HEK293 (cell line): ENCODE measurements around the gene SAFB.
A peak's percentile ranks its signal among the peaks of the same experiment; 100 is the strongest.

Source experiments
- CTCF ChIA-PET: fragments of 350-600 bp; formaldehyde crosslinking; extraction: SDS; loops from one replicate; lab custom pipeline; 2021; ENCODE audit warnings: antibody characterized with exemption; lab: Yijun Ruan, JAX
- POLR2A ChIA-PET: fragments of 300-600 bp; formaldehyde crosslinking; extraction: SDS; loops from one replicate; lab custom pipeline; 2020; ENCODE audit warnings: antibody characterized with exemption, inconsistent platforms; lab: Yijun Ruan, JAX
- H3K27ac ChIP-seq: fragments of 200-500 bp; sonication (Bioruptor generic); 2 replicates; pipeline ENCODE4 v1.5.1; 2014; ENCODE audit warnings: low read depth, low read length, control low read depth, inconsistent platforms; ENCODE audit errors: extremely low read depth
- H3K36me3 ChIP-seq, 2 experiments: fragments of 200-500 bp in 1 of 2; sonication (Bioruptor generic) in 1 of 2; 1 replicate in 1 of 2; 2 replicates in 1 of 2; pipeline ENCODE4 v1.5.1; 2014 to 2017; ENCODE audit warnings: inconsistent platforms in 2 of 2, low read length in 2 of 2; ENCODE audit not compliant: control insufficient read depth in 2 of 2, insufficient read depth in 1 of 2
- H3K4me1 ChIP-seq: fragments of 200-500 bp; sonication (Bioruptor generic); 2 replicates; pipeline ENCODE4 v1.5.1; 2014; ENCODE audit warnings: mild to moderate bottlenecking, low read length, inconsistent platforms; ENCODE audit not compliant: control insufficient read depth, insufficient read depth
- H3K4me3 ChIP-seq: 2 replicates; pipeline ENCODE4 v1.5.1; 2011; ENCODE audit warnings: low read depth, mild to moderate bottlenecking, control low read depth, low read length, moderate library complexity
- H3K9me3 ChIP-seq: fragments of 200-500 bp; sonication (Bioruptor generic); 2 replicates; pipeline ENCODE4 v1.5.1; 2014; ENCODE audit warnings: low read depth, low read length, inconsistent platforms; ENCODE audit not compliant: control insufficient read depth, insufficient read depth
- EGR2 ChIP-seq: fragments of 450-650 bp; formaldehyde crosslinking; IDR thresholded peaks from 2 replicates; pipeline ENCODE4 v1.5.1; 2016; ENCODE audit warnings: low read depth, missing biosample characterization, missing genetic modification characterization
- HOXD13 ChIP-seq: sonication (generic); formaldehyde crosslinking; IDR thresholded peaks from 2 replicates; pipeline ENCODE4 v1.8.0; 2022; ENCODE audit warnings: missing genetic modification reagents, borderline replicate concordance
- KLF16 ChIP-seq: fragments of 450-650 bp; formaldehyde crosslinking; IDR thresholded peaks from 2 replicates; pipeline ENCODE4 v1.5.1; 2017; ENCODE audit warnings: missing biosample characterization, missing genetic modification characterization
- MEIS1 ChIP-seq: sonication (generic); formaldehyde crosslinking; IDR thresholded peaks from 2 replicates; pipeline ENCODE4 v1.8.1; 2022; ENCODE audit warnings: missing genetic modification reagents, mild to moderate bottlenecking, borderline replicate concordance
- SCRT1 ChIP-seq: fragments of 450-650 bp; formaldehyde crosslinking; IDR thresholded peaks from 2 replicates; pipeline ENCODE4 v1.5.1; 2016; ENCODE audit warnings: missing biosample characterization, missing genetic modification characterization, borderline replicate concordance
- YY1 ChIP-seq: fragments of 450-650 bp; formaldehyde crosslinking; IDR thresholded peaks from 2 replicates; pipeline ENCODE4 v1.5.1; 2018; ENCODE audit warnings: missing biosample characterization, missing genetic modification characterization
- ZFHX2 ChIP-seq: fragments of 450-650 bp; formaldehyde crosslinking; conservative IDR thresholded peaks from 2 replicates; pipeline ENCODE4 v1.5.1; 2016; ENCODE audit warnings: missing biosample characterization, missing genetic modification characterization
- ZFP3 ChIP-seq: fragments of 450-650 bp; formaldehyde crosslinking; IDR thresholded peaks from 2 replicates; pipeline ENCODE4 v1.5.1; 2016; ENCODE audit warnings: low read depth, missing biosample characterization, missing genetic modification characterization
- ZNF114 ChIP-seq: fragments of 450-650 bp; formaldehyde crosslinking; IDR thresholded peaks from 2 replicates; pipeline ENCODE4 v1.5.0; 2017; ENCODE audit warnings: missing biosample characterization, missing genetic modification characterization
- ZNF121 ChIP-seq: fragments of 450-650 bp; formaldehyde crosslinking; IDR thresholded peaks from 2 replicates; pipeline ENCODE4 v1.5.1; 2016; ENCODE audit warnings: missing biosample characterization, missing genetic modification characterization
- ZNF169 ChIP-seq: fragments of 450-650 bp; formaldehyde crosslinking; IDR thresholded peaks from 2 replicates; pipeline ENCODE4 v1.5.1; 2016; ENCODE audit warnings: missing biosample characterization, missing genetic modification characterization
- ZNF175 ChIP-seq: fragments of 450-650 bp; formaldehyde crosslinking; IDR thresholded peaks from 2 replicates; pipeline ENCODE4 v1.5.1; 2016; ENCODE audit warnings: missing biosample characterization, missing genetic modification characterization
- ZNF184 ChIP-seq: fragments of 450-650 bp; IDR thresholded peaks from 2 replicates; pipeline ENCODE4 v1.5.1; 2018; ENCODE audit warnings: missing biosample characterization, mild to moderate bottlenecking, missing genetic modification characterization
- ZNF211 ChIP-seq: fragments of 450-650 bp; formaldehyde crosslinking; IDR thresholded peaks from 2 replicates; pipeline ENCODE4 v1.5.1; 2016; ENCODE audit warnings: low read depth, missing biosample characterization, missing genetic modification characterization
- ZNF223 ChIP-seq: fragments of 450-650 bp; formaldehyde crosslinking; IDR thresholded peaks from 2 replicates; pipeline ENCODE4 v1.5.1; 2016; ENCODE audit warnings: missing biosample characterization, missing genetic modification characterization
- ZNF335 ChIP-seq: fragments of 450-650 bp; formaldehyde crosslinking; conservative IDR thresholded peaks from 2 replicates; pipeline ENCODE4 v1.5.1; 2016; ENCODE audit warnings: missing biosample characterization, missing genetic modification characterization
- ZNF37A ChIP-seq: fragments of 450-650 bp; IDR thresholded peaks from 2 replicates; pipeline ENCODE4 v1.5.1; 2018; ENCODE audit warnings: missing biosample characterization, missing genetic modification characterization
- ZNF521 ChIP-seq: fragments of 450-650 bp; formaldehyde crosslinking; IDR thresholded peaks from 2 replicates; pipeline ENCODE4 v1.5.1; 2017; ENCODE audit warnings: missing biosample characterization, mild to moderate bottlenecking, missing genetic modification characterization
- ZNF549 ChIP-seq: fragments of 450-650 bp; IDR thresholded peaks from 2 replicates; pipeline ENCODE4 v1.5.1; 2018; ENCODE audit warnings: missing biosample characterization, missing genetic modification characterization, mild to moderate bottlenecking, inconsistent platforms, moderate library complexity
- ZNF558 ChIP-seq: fragments of 450-650 bp; formaldehyde crosslinking; IDR thresholded peaks from 2 replicates; pipeline ENCODE4 v1.5.1; 2016; ENCODE audit warnings: missing biosample characterization, missing genetic modification characterization
- ZNF596 ChIP-seq: fragments of 450-650 bp; IDR thresholded peaks from 2 replicates; pipeline ENCODE4 v1.5.0; 2018; ENCODE audit warnings: missing biosample characterization, mild to moderate bottlenecking, missing genetic modification characterization, moderate library complexity
- ZNF658 ChIP-seq: fragments of 450-650 bp; formaldehyde crosslinking; IDR thresholded peaks from 2 replicates; pipeline ENCODE4; 2016; ENCODE audit warnings: missing biosample characterization, missing genetic modification characterization
- ZNF664 ChIP-seq: fragments of 450-650 bp; formaldehyde crosslinking; IDR thresholded peaks from 2 replicates; pipeline ENCODE4 v1.5.1; 2016; ENCODE audit warnings: missing biosample characterization, missing genetic modification characterization
- ZNF707 ChIP-seq: fragments of 450-650 bp; formaldehyde crosslinking; IDR thresholded peaks from 2 replicates; pipeline ENCODE4 v1.5.1; 2016; ENCODE audit warnings: missing biosample characterization, missing genetic modification characterization
- ZNF76 ChIP-seq: fragments of 450-650 bp; formaldehyde crosslinking; IDR thresholded peaks from 2 replicates; pipeline ENCODE4; 2016; ENCODE audit warnings: low read depth, missing biosample characterization, missing genetic modification characterization, borderline replicate concordance
- ZSCAN23 ChIP-seq: fragments of 450-650 bp; formaldehyde crosslinking; IDR thresholded peaks from 2 replicates; pipeline ENCODE4 v1.5.1; 2016; ENCODE audit warnings: missing biosample characterization, missing genetic modification characterization
- TF ChIP-seq, protein P1 (sequence below): fragments of 450-650 bp; IDR thresholded peaks from 2 replicates; pipeline ENCODE4 v1.5.1; 2018; ENCODE audit warnings: missing biosample characterization, missing genetic modification characterization
- TF ChIP-seq, protein P2 (sequence below): fragments of 450-650 bp; formaldehyde crosslinking; IDR thresholded peaks from 2 replicates; pipeline ENCODE4 v1.5.1; 2017; ENCODE audit warnings: missing biosample characterization, missing genetic modification characterization
- TF ChIP-seq, protein P3 (sequence below): fragments of 450-650 bp; formaldehyde crosslinking; IDR thresholded peaks from 2 replicates; pipeline ENCODE4 v1.5.1; 2016; ENCODE audit warnings: missing biosample characterization, missing genetic modification characterization
- TF ChIP-seq, protein P4 (sequence below): fragments of 450-650 bp; formaldehyde crosslinking; IDR thresholded peaks from 2 replicates; pipeline ENCODE4 v1.5.1; 2016; ENCODE audit warnings: missing biosample characterization, missing genetic modification characterization

The SAFB gene

DNA sequence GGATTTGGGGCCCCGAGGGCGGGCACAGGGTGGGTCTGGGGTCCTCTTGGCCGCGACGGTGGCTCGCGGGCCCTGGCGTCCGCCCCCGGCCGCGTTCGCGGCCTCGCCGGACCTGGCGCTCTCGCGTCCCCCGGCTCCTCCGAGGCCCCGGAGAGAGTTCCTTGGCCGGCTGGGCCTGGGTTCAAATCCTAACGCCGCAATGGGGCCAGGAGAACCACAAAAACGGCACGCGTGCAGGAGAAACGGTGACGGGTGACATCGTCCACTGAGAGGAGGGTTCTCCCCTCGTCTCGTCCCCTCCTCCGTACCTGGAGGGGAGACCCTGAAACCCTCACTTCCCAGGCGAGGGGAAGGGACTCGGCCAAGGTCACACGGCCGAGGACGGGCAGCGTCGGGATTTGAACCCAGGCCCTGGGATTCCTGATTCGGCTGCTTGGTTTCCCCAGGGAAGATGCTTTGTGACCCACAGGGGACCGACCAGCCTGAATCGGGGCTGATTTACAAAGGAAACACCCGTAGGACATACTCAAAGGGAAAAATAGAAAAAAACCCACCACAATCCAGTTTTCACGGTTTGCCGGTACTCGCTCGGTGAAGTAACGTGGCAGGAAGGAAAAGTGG is 624 bp downstream of the SAFB start (continued):
- TF ChIP-seq, protein P1, sequence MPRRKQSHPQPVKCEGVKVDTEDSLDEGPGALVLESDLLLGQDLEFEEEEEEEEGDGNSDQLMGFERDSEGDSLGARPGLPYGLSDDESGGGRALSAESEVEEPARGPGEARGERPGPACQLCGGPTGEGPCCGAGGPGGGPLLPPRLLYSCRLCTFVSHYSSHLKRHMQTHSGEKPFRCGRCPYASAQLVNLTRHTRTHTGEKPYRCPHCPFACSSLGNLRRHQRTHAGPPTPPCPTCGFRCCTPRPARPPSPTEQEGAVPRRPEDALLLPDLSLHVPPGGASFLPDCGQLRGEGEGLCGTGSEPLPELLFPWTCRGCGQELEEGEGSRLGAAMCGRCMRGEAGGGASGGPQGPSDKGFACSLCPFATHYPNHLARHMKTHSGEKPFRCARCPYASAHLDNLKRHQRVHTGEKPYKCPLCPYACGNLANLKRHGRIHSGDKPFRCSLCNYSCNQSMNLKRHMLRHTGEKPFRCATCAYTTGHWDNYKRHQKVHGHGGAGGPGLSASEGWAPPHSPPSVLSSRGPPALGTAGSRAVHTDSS (tag by site-specific recombination) = peak; percentile 8; the same call in 1 of the 2 replicates
- TF ChIP-seq ZNF521 (tag by site-specific recombination) (no peak), ZNF37A (tag by site-specific recombination) (no peak), ZNF175 (tag by site-specific recombination) (no peak), ZNF664 (tag by site-specific recombination) (no peak), SCRT1 (no peak), ZNF658 (no peak), ZNF114 (tag by site-specific recombination) (no peak), HOXD13 (CRISPR knock-in tag) (no peak), ZNF184 (tag by site-specific recombination) (0 out of 2 replicates have a peak, but pooled peaks have one; percentile 9), YY1 (peak; percentile 3; the same call in 1 of the 2 replicates), ZFP3 (tag by site-specific recombination) (no peak), ZNF335 (tag by site-specific recombination) (0 out of 2 replicates have a peak, but pooled peaks have one; percentile 20)
- TF ChIP-seq, protein P2, sequence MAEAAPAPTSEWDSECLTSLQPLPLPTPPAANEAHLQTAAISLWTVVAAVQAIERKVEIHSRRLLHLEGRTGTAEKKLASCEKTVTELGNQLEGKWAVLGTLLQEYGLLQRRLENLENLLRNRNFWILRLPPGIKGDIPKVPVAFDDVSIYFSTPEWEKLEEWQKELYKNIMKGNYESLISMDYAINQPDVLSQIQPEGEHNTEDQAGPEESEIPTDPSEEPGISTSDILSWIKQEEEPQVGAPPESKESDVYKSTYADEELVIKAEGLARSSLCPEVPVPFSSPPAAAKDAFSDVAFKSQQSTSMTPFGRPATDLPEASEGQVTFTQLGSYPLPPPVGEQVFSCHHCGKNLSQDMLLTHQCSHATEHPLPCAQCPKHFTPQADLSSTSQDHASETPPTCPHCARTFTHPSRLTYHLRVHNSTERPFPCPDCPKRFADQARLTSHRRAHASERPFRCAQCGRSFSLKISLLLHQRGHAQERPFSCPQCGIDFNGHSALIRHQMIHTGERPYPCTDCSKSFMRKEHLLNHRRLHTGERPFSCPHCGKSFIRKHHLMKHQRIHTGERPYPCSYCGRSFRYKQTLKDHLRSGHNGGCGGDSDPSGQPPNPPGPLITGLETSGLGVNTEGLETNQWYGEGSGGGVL (tag by site-specific recombination) = peak; percentile 47; the same call in 1 of the 2 replicates
- TF ChIP-seq, all 188 proteins: peak for 8

DNA sequence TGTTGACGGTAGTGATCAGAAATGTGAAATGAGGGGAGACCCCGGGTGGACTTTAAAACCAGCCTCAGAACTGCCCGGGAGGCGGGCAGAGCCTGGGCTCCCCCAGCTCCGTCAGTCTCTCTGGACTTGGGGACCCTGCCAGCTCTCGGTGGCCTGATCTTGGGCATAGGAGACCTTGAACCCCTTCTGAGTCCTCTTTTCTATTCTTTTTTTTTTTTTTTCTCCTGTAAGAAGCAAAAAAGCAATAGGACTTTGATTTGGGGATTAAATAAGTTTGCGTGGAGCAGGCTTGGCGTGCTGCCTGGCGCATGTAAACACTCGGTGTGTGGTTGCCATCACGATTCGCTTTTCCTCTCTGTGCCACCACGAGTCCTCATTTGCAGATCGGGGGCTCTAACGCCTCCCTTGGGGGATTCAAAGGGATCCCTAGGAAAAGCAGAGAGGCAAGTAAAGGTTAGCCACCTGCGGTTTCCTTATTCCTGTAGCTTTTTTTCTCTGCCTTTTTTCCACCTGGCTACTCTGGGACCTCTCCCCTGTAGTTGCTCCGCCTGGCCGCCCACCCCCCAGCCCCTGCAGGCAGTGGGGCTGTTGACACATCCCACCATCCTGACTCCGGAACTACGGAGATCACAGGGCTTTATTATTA is 1.3 kb downstream of the SAFB start:
- POLR2A ChIA-PET = interaction anchor here (0.6 to 5.5 kb wide), 2 partner anchors 66 to 301 kb away, joined by 4 to 49 read pairs; partner anchors contain the start of gene RPL36
- Histone ChIP-seq H3K4me3 (peak overlapping the region; percentile 93), H3K4me1 (peaks cover 18% of the 10 kb centered on the region), H3K9me3 (no peaks in the 10 kb centered on the region), H3K36me3 (peaks cover 36 to 74% of the 10 kb centered on the region in 2 experiments), H3K27ac (peak overlapping the region; percentile 89)
- CTCF ChIA-PET = interaction anchor here (0.6 to 0.7 kb wide), 3 partner anchors 201 to 1581 kb away, joined by 3 to 5 read pairs (median 3); no protein-coding TSS in a partner anchor
- TF ChIP-seq ZSCAN23 (tag by site-specific recombination) (no peak), ZNF596 (tag by site-specific recombination) (no peak), ZNF558 (no peak), ZFHX2 (peak; percentile 58), ZNF169 (tag by site-specific recombination) (no peak), EGR2 (tag by site-specific recombination) (peak; percentile 38; the same call in 1 of the 2 replicates), ZNF211 (tag by site-specific recombination) (no peak), ZNF76 (tag by site-specific recombination) (no peak), ZNF223 (tag by site-specific recombination) (no peak), ZNF549 (peak; percentile 87), MEIS1 (CRISPR knock-in tag) (no peak), ZNF121 (tag by site-specific recombination) (no peak), KLF16 (tag by site-specific recombination) (no peak), ZNF707 (tag by site-specific recombination) (no peak)
- TF ChIP-seq, protein P3, sequence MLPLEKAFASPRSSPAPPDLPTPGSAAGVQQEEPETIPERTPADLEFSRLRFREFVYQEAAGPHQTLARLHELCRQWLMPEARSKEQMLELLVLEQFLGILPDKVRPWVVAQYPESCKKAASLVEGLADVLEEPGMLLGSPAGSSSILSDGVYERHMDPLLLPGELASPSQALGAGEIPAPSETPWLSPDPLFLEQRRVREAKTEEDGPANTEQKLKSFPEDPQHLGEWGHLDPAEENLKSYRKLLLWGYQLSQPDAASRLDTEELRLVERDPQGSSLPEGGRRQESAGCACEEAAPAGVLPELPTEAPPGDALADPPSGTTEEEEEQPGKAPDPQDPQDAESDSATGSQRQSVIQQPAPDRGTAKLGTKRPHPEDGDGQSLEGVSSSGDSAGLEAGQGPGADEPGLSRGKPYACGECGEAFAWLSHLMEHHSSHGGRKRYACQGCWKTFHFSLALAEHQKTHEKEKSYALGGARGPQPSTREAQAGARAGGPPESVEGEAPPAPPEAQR (tag by site-specific recombination) = no peak
- TF ChIP-seq, protein P4, sequence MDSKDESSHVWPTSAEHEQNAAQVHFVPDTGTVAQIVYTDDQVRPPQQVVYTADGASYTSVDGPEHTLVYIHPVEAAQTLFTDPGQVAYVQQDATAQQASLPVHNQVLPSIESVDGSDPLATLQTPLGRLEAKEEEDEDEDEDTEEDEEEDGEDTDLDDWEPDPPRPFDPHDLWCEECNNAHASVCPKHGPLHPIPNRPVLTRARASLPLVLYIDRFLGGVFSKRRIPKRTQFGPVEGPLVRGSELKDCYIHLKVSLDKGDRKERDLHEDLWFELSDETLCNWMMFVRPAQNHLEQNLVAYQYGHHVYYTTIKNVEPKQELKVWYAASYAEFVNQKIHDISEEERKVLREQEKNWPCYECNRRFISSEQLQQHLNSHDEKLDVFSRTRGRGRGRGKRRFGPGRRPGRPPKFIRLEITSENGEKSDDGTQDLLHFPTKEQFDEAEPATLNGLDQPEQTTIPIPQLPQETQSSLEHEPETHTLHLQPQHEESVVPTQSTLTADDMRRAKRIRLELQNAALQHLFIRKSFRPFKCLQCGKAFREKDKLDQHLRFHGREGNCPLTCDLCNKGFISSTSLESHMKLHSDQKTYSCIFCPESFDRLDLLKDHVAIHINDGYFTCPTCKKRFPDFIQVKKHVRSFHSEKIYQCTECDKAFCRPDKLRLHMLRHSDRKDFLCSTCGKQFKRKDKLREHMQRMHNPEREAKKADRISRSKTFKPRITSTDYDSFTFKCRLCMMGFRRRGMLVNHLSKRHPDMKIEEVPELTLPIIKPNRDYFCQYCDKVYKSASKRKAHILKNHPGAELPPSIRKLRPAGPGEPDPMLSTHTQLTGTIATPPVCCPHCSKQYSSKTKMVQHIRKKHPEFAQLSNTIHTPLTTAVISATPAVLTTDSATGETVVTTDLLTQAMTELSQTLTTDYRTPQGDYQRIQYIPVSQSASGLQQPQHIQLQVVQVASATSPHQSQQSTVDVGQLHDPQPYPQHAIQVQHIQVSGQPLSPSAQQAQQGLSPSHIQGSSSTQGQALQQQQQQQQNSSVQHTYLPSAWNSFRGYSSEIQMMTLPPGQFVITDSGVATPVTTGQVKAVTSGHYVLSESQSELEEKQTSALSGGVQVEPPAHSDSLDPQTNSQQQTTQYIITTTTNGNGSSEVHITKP (tag by site-specific recombination) = no peak
